NCI-H1092 (cell line): ENCODE data around the gene FAM149A.

Experiments
- DNase-seq: peaks from one replicate; lab custom pipeline; 2025; lab: John Stamatoyannopoulos, UW

FAM149A gene

GRCh38 chr4:186202490-186203140 lies 98.1 kb downstream of the FAM149A start:
- no peak for DNase-seq

- DNase-seq, result no peak
Measured at GRCh38 chr4:186203406-186203805, 98.9 kb downstream of the FAM149A start.

GRCh38 chr4:186204103-186204559 lies 99.6 kb downstream of the FAM149A start:
- DNase-seq, result peak; percentile 53

- no peak for DNase-seq
Measured at GRCh38 chr4:186204686-186205085, 100.2 kb downstream of the FAM149A start.

- DNase-seq, result no peak
Measured at GRCh38 chr4:186205156-186205555, 100.7 kb downstream of the FAM149A start.

- DNase-seq, result peak; percentile 12
Measured at GRCh38 chr4:186216465-186217024, 112.0 kb downstream of the FAM149A start.

GRCh38 chr4:186217733-186218293 lies 113.3 kb downstream of the FAM149A start:
- no peak for DNase-seq

- DNase-seq, result no peak
Measured at GRCh38 chr4:186221624-186222023, 117.1 kb downstream of the FAM149A start.
